HepG2 (cell line): ENCODE measurements around the gene PSMD3. TPM values are rescaled to one million over a fixed set of nuclear protein-coding genes. Genes with fewer than 3 reads are reported as not detected.

Experiments used
- ATAC-seq: fragments of 200-7000 bp; cut with Tn5 transposase; 3 replicates; pipeline ENCODE4 v1.9.1; 2020; ENCODE audit warnings: mild to moderate bottlenecking, moderate library complexity
- BruUV-seq: library from RNA; stranded (reverse); fragments of 400-500 nt; replicated peaks from 2 replicates; lab custom pipeline; 2021; lab: Mats Ljungman, UMichigan
- CTCF ChIA-PET: fragments of 300-600 bp; formaldehyde crosslinking; extraction: SDS; loops from one replicate; lab custom pipeline; 2021; ENCODE audit warnings: low total read pairs, inconsistent platforms, low intra/inter-chr PET ratio; lab: Yijun Ruan, JAX
- POLR2A ChIA-PET: fragments of 350-600 bp; sonication (Branson Sonifier 250); formaldehyde crosslinking; loops from one replicate; lab custom pipeline; 2020; ENCODE audit warnings: antibody characterized with exemption, inconsistent platforms; lab: Yijun Ruan, JAX
- DNase-seq: peaks from one replicate; pipeline ENCODE4 v3.0.0-alpha.2; 2015; ENCODE audit warnings: low spot score
- FAIRE-seq: peaks from 3 replicates; lab custom pipeline; 2011; peaks lifted over from hg19 to GRCh38; lab: Jason Lieb, UNC
- H2AFZ ChIP-seq: one replicate; pipeline ENCODE4 v1.6.1; 2011; ENCODE audit warnings: low read length, inconsistent platforms
- H3K27ac ChIP-seq: fragments of 300-600 bp; 3 replicates; pipeline ENCODE4 v1.8.0; 2011; ENCODE audit warnings: mixed run types, mild to moderate bottlenecking, mixed read lengths, low read length, inconsistent platforms; ENCODE audit not compliant: insufficient read depth; ENCODE audit errors: extremely low read length
- H3K27me3 ChIP-seq, 2 experiments: fragments of 200-600 bp in 1 of 2; 2 replicates in 1 of 2; 3 replicates in 1 of 2; pipeline versions ENCODE4 v1.6.0 to v1.8.0; 2011; ENCODE audit warnings: low read length in 2 of 2, mild to moderate bottlenecking in 2 of 2, moderate library complexity in 2 of 2, inconsistent platforms in 1 of 2; ENCODE audit not compliant: insufficient read depth in 2 of 2, control insufficient read depth in 1 of 2
- H3K36me3 ChIP-seq, 2 experiments: fragments of 200-600 bp in 1 of 2; replicated peaks in 1 of 2; 2 replicates in 1 of 2; 3 replicates in 1 of 2; pipeline versions ENCODE4 v1.5.1 to v1.8.0; 2011; ENCODE audit warnings: low read length in 2 of 2, inconsistent platforms in 1 of 2; ENCODE audit not compliant: insufficient read depth in 2 of 2, control insufficient read depth in 1 of 2
- H3K4me1 ChIP-seq: 2 replicates; pipeline ENCODE4 v1.5.1; 2012; ENCODE audit warnings: low read length, inconsistent platforms; ENCODE audit not compliant: insufficient read depth
- H3K4me2 ChIP-seq: 2 replicates; pipeline ENCODE4 v1.6.0; 2011; ENCODE audit warnings: low read depth, low read length, inconsistent platforms
- H3K4me3 ChIP-seq, 3 experiments: fragments of 200-600 bp in 1 of 3; sonication (generic), shearing (Covaris generic) in 1 of 3; replicated peaks in 1 of 3; 2 replicates each; pipeline ENCODE4 v1.5.1; 2011 to 2016; ENCODE audit warnings: low read length in 3 of 3, inconsistent platforms in 2 of 3, low read depth in 2 of 3, mild to moderate bottlenecking in 2 of 3, control low read depth in 1 of 3, mixed read lengths in 1 of 3; ENCODE audit not compliant: insufficient read depth in 1 of 3
- H3K79me2 ChIP-seq: one replicate; pipeline ENCODE4 v1.6.1; 2011; ENCODE audit warnings: low read length, inconsistent platforms; ENCODE audit not compliant: insufficient read depth
- H3K9ac ChIP-seq: 2 replicates; pipeline ENCODE4 v1.6.0; 2011; ENCODE audit warnings: mild to moderate bottlenecking, low read depth, low read length, inconsistent platforms; ENCODE audit not compliant: insufficient read depth
- H3K9me3 ChIP-seq: 2 replicates; pipeline ENCODE4 v1.5.1; 2012; ENCODE audit warnings: mild to moderate bottlenecking, low read length
- H4K20me1 ChIP-seq: 2 replicates; pipeline ENCODE4 v1.6.0; 2011; ENCODE audit warnings: inconsistent platforms, mild to moderate bottlenecking, low read length, moderate library complexity; ENCODE audit not compliant: insufficient read depth
- AHR ChIP-seq: IDR thresholded peaks from 2 replicates; pipeline ENCODE4 v1.6.1; 2018; ENCODE audit warnings: missing genetic modification reagents, missing compliant biosample characterization
- ATM ChIP-seq: fragments of 450-650 bp; IDR thresholded peaks from 2 replicates; pipeline ENCODE4 v1.7.1; 2017; ENCODE audit warnings: mild to moderate bottlenecking, borderline replicate concordance
- ESRRA ChIP-seq: sonication (generic); formaldehyde crosslinking; IDR thresholded peaks from 2 replicates; pipeline ENCODE4 v1.5.1; 2020; ENCODE audit warnings: mild to moderate bottlenecking, low read depth, missing genetic modification reagents
- KLF6 ChIP-seq: IDR thresholded peaks from 2 replicates; pipeline ENCODE4 v1.8.0; 2016; ENCODE audit warnings: missing biosample characterization, missing genetic modification reagents
- PITX1 ChIP-seq: sonication (generic); formaldehyde crosslinking; IDR thresholded peaks from 2 replicates; pipeline ENCODE4 v1.5.1; 2020; ENCODE audit warnings: mild to moderate bottlenecking, missing genetic modification reagents
- PLSCR1 ChIP-seq: sonication (generic); formaldehyde crosslinking; IDR thresholded peaks from 2 replicates; pipeline ENCODE4 v1.5.0; 2020; ENCODE audit warnings: missing genetic modification reagents, mild to moderate bottlenecking, borderline replicate concordance
- REPIN1 ChIP-seq: sonication (generic); formaldehyde crosslinking; IDR thresholded peaks from 2 replicates; pipeline ENCODE4 v1.8.0; 2022; ENCODE audit warnings: missing genetic modification reagents, low read depth, mild to moderate bottlenecking, borderline replicate concordance
- RFX5 ChIP-seq: IDR thresholded peaks from 2 replicates; pipeline ENCODE4 v1.6.1; 2011; ENCODE audit warnings: low read depth, low read length, improper control_type of control experiment
- THRA ChIP-seq: sonication (generic); formaldehyde crosslinking; IDR thresholded peaks from 2 replicates; pipeline ENCODE4 v1.4.0; 2020; ENCODE audit warnings: missing genetic modification reagents, borderline replicate concordance
- ZHX2 ChIP-seq, 2 experiments: sonication (generic) in 1 of 2; formaldehyde crosslinking in 1 of 2; IDR thresholded peaks; 2 replicates each; pipeline versions ENCODE4 v1.6.1 to v1.9.0; 2014 to 2022; ENCODE audit warnings: antibody characterized with exemption in 1 of 2, borderline replicate concordance in 1 of 2, inconsistent platforms in 1 of 2, low read depth in 1 of 2, missing genetic modification reagents in 1 of 2
- ZNF558 ChIP-seq: sonication (generic); formaldehyde crosslinking; IDR thresholded peaks from 2 replicates; pipeline ENCODE4 v1.9.0; 2022; ENCODE audit warnings: mild to moderate bottlenecking, missing genetic modification reagents, borderline replicate concordance
- WGBS: methylation state at CpG from one replicate; pipeline ENCODE4 v1.1.6; 2017; ENCODE audit warnings: low lambda C conversion rate; 5-methylcytosine and 5-hydroxymethylcytosine counted together
- in situ Hi-C: cut with HindIII; loops from 2 replicates; pipeline ENCODE4 v1.10.0; 2017; ENCODE audit warnings: low pct_unique_long_range_greater_than_20kb; ENCODE audit not compliant: extremely low pct_ligation_motif_present
- intact Hi-C: fragments of 100-400 bp; cut with micrococcal nuclease; formaldehyde crosslinking; loops from one replicate; pipeline ENCODE4 v1.10.0; 2022; ENCODE audit not compliant: unreplicated experiment
- polyA plus RNA-seq, 8 experiments: library from polyadenylated mRNA; depleted of rRNA in 3 of 8; stranded (reverse) in 7 of 8; unstranded in 1 of 8; fragments of >200 nt; fragmentation: Illumina TruSeq in 4 of 8; extraction: Trizol in 4 of 8; gene quantifications; 2 replicates each; pipeline versions ENCODE4 v1.2.1 to v1.2.3, GENCODE V29; 2011 to 2016; ENCODE audit warnings: low read depth in 4 of 8, missing spikeins in 1 of 8, mixed read lengths in 1 of 8; ENCODE audit not compliant: insufficient read depth in 1 of 8
- total RNA-seq, 5 experiments: library from RNA; depleted of rRNA; stranded (reverse); fragments of >200 nt; fragmentation: Illumina TruSeq; extraction: Trizol; gene quantifications; 2 replicates each; pipeline ENCODE4 v1.2.3, GENCODE V29; 2016; ENCODE audit warnings: low read depth in 1 of 5

The PSMD3 gene
- total and polyA plus RNA-seq, 2 of the 13 experiments (the other 11 are each of a cell fraction or from before 2014, with no cell fraction given): 97.4 to 146 TPM

GRCh38 chr17:39951924-39952679 lies 28.5 kb upstream of the PSMD3 start (continued):
- 0 out of 2 replicates have a peak, but pooled peaks have one; percentile 11 for TF ChIP-seq AHR

GRCh38 chr17:39952680-39953470 lies 27.7 kb upstream of the PSMD3 start:
- peak overlapping the region; percentile 48 to 79 (median 51) for H3K4me3 ChIP-seq
- no peaks in the 10 kb centered on the region for H3K79me2 ChIP-seq
- peak; percentile 92 for ATAC-seq
- H3K27ac ChIP-seq: no peak overlapping the region
- DNase-seq: peak; percentile 94
- ChIA-PET CTCF (no interaction called here), POLR2A (interaction anchor here (0.7 to 4.6 kb wide), 4 partner anchors 24 to 29 kb away, joined by 3 to 21 read pairs (median 10); partner anchors contain the start of genes LRRC3C, ORMDL3 and PSMD3)
- in situ Hi-C loops: no loop called here
- H3K4me1 ChIP-seq: peaks cover 64% of the 10 kb centered on the region
- FAIRE-seq: peak; percentile 75
- WGBS: 2% methylated on average over 51 of the region's 55 CpGs
- no peaks in the 10 kb centered on the region for H4K20me1 ChIP-seq
- H3K4me2 ChIP-seq: peak overlapping the region; percentile 98
- intact Hi-C loops: loop anchor here (2.0 kb wide), 1 partner anchor 14 kb away; no protein-coding TSS in a partner anchor
- BruUV-seq: no TSS peak
- peaks cover under 1 to 11% of the 10 kb centered on the region in 2 experiments; a peak in 3 of 5 replicates for H3K27me3 ChIP-seq
- H3K9ac ChIP-seq: peak overlapping the region; percentile 64
- H3K9me3 ChIP-seq: no peaks in the 10 kb centered on the region
- H3K36me3 ChIP-seq: no peaks in the 10 kb centered on the region
- H2AFZ ChIP-seq: no peak overlapping the region
- TF ChIP-seq REPIN1 (0 out of 2 replicates have a peak, but pooled peaks have one; percentile 40), ATM (no peak), PITX1 (CRISPR knock-in tag) (peak; percentile 47; the same call in 1 of the 2 replicates), KLF6 (CRISPR knock-in tag) (0 out of 2 replicates have a peak, but pooled peaks have one; percentile 31), RFX5 (no peak), ESRRA (no peak), ZHX2 (IDR thresholded peaks at IDR 0.05; ENCODE audit: low read depth) (no peak), ZHX2 (CRISPR knock-in tag; IDR thresholded peaks at IDR 0.05; ENCODE audit: borderline replicate concordance) (no peak), ZNF558 (CRISPR knock-in tag) (no peak), THRA (CRISPR knock-in tag) (no peak), PLSCR1 (CRISPR knock-in tag) (no peak)
